DOHH2 (cell line): ENCODE results near the gene AFDN.

Experiments used
- H3F3A ChIP-seq: fragments of 200-600 bp; sonication (generic), shearing (Covaris generic); 2 replicates; pipeline ENCODE4 v1.6.0; 2016; ENCODE audit warnings: antibody characterized with exemption, mild to moderate bottlenecking; ENCODE audit not compliant: control insufficient read depth, insufficient read depth
- H3K27ac ChIP-seq: fragments of 200-600 bp; sonication (generic); 2 replicates; pipeline ENCODE4 v1.5.1; 2014; ENCODE audit warnings: low read depth, mild to moderate bottlenecking, low read length, moderate library complexity
- H3K27me3 ChIP-seq: fragments of 200-600 bp; sonication (generic); 2 replicates; pipeline ENCODE4 v1.6.1; 2014; ENCODE audit warnings: mild to moderate bottlenecking, low read length, mixed read lengths; ENCODE audit not compliant: control insufficient read depth
- H3K36me3 ChIP-seq: fragments of 200-600 bp; sonication (generic); 2 replicates; pipeline ENCODE4 v1.6.1; 2014; ENCODE audit warnings: mild to moderate bottlenecking, low read length, moderate library complexity, mixed read lengths; ENCODE audit not compliant: control insufficient read depth
- H3K4me1 ChIP-seq: fragments of 200-600 bp; sonication (generic); 2 replicates; pipeline ENCODE4 v1.6.1; 2014; ENCODE audit warnings: mild to moderate bottlenecking, low read length, mixed read lengths; ENCODE audit not compliant: control insufficient read depth
- H3K4me2 ChIP-seq: fragments of 200-600 bp; sonication (generic); 2 replicates; pipeline ENCODE4 v1.6.0; 2014; ENCODE audit warnings: mild to moderate bottlenecking, low read length, moderate library complexity
- H3K4me3 ChIP-seq: fragments of 200-600 bp; sonication (generic); 2 replicates; pipeline ENCODE4 v1.5.1; 2014; ENCODE audit warnings: mild to moderate bottlenecking, low read length, mixed read lengths
- H3K79me2 ChIP-seq: fragments of 200-600 bp; sonication (generic); 2 replicates; pipeline ENCODE4 v1.6.1; 2014; ENCODE audit warnings: mild to moderate bottlenecking, low read length, mixed read lengths; ENCODE audit not compliant: control insufficient read depth
- H3K9me2 ChIP-seq: fragments of 200-600 bp; sonication (generic); replicated peaks from 2 replicates; pipeline ENCODE4 v1.6.1; 2014; ENCODE audit warnings: mild to moderate bottlenecking, low read length, mixed read lengths; ENCODE audit not compliant: control insufficient read depth
- H3K9me3 ChIP-seq: fragments of 200-600 bp; sonication (generic); 2 replicates; pipeline ENCODE4 v1.6.1; 2014; ENCODE audit warnings: antibody characterized with exemption, low read length, mixed read lengths; ENCODE audit not compliant: control insufficient read depth, insufficient read depth
- H4K20me1 ChIP-seq: fragments of 200-600 bp; sonication (generic); 2 replicates; pipeline ENCODE4 v1.6.0; 2014; ENCODE audit warnings: low read depth, mild to moderate bottlenecking, antibody characterized with exemption, low read length, moderate library complexity; ENCODE audit not compliant: control insufficient read depth, insufficient read depth
- CTCF ChIP-seq: fragments of 200-600 bp; sonication (generic); IDR thresholded peaks from one replicate; pipeline ENCODE4 v1.5.1; 2014; ENCODE audit warnings: antibody characterized with exemption, mild to moderate bottlenecking, low read depth, low read length; ENCODE audit not compliant: poor library complexity, severe bottlenecking
- EZH2phosphoT487 ChIP-seq: fragments of 200-600 bp; sonication (generic); IDR thresholded peaks from 2 replicates; pipeline ENCODE4 v1.6.1; 2017; ENCODE audit warnings: borderline replicate concordance, mild to moderate bottlenecking, antibody characterized with exemption, low read length, moderate library complexity, mixed read lengths

AFDN gene

DNA sequence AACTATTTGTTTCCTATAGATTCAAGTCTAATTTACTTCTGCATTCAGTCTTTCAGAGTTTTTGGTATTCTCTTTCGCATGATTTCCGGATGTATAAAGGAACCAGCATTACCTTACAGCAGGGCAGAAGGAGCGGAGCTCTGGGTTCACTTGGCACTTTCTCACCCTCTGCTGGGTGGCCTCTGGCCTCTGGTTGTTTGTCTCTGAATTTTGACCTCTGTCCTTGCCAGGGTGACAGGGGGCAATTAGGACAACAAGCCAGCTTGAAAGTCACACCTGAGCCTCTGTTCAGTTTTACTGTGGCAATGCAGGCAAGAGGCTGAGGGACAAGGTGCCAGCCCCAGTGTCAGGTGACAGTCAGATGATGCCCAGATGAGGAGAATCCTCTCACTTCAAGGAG, 101.4 kb downstream of the AFDN start:
- Histone ChIP-seq H3K79me2 (no peaks in the 10 kb centered on the region), H3K27ac (no peak overlapping the region), H3K36me3 (no peaks in the 10 kb centered on the region; the same call in 1 of the 2 replicates), H3K27me3 (no peaks in the 10 kb centered on the region), H3K4me2 (no peak overlapping the region), H3F3A (no peaks in the 10 kb centered on the region), H3K4me3 (no peak overlapping the region), H4K20me1 (no peaks in the 10 kb centered on the region), H3K9me2 (no peaks in the 10 kb centered on the region), H3K4me1 (no peaks in the 10 kb centered on the region), H3K9me3 (no peaks in the 10 kb centered on the region)
- no peak for TF ChIP-seq CTCF
- TF ChIP-seq EZH2phosphoT487 = no peak

- H3F3A ChIP-seq = no peaks in the 10 kb centered on the region
- H3K4me2 ChIP-seq = no peak overlapping the region
- no peaks in the 10 kb centered on the region for H3K4me1 ChIP-seq
- H3K27ac ChIP-seq = no peak overlapping the region
- no peaks in the 10 kb centered on the region for H3K9me2 ChIP-seq
- H3K27me3 ChIP-seq = no peaks in the 10 kb centered on the region
- no peaks in the 10 kb centered on the region for H3K36me3 ChIP-seq
- H4K20me1 ChIP-seq = no peaks in the 10 kb centered on the region
- H3K4me3 ChIP-seq = no peak overlapping the region
- TF ChIP-seq CTCF = no peak
- TF ChIP-seq EZH2phosphoT487 = no peak
- no peaks in the 10 kb centered on the region for H3K9me3 ChIP-seq
- H3K79me2 ChIP-seq = no peaks in the 10 kb centered on the region
These were observed 103.6 kb downstream of the AFDN start for GRCh38 chr6:167930295-167930694.

- no peaks in the 10 kb centered on the region for H3K27me3 ChIP-seq
- no peaks in the 10 kb centered on the region for H4K20me1 ChIP-seq
- H3K9me3 ChIP-seq = no peaks in the 10 kb centered on the region
- H3K9me2 ChIP-seq = no peaks in the 10 kb centered on the region
- H3K36me3 ChIP-seq = no peaks in the 10 kb centered on the region
- H3F3A ChIP-seq = no peaks in the 10 kb centered on the region
- no peak overlapping the region for H3K4me2 ChIP-seq
- no peak overlapping the region for H3K27ac ChIP-seq
- no peak overlapping the region for H3K4me3 ChIP-seq
- no peaks in the 10 kb centered on the region for H3K79me2 ChIP-seq
- no peak for TF ChIP-seq CTCF
- TF ChIP-seq EZH2phosphoT487 = no peak
- no peaks in the 10 kb centered on the region for H3K4me1 ChIP-seq
These were observed 106.0 kb downstream of the AFDN start for GRCh38 chr6:167932468-167933276.
